Activated CD8-positive, alpha-beta T cell treated with anti-CD3 and anti-CD28 coated beads, Interleukin-2, amount 10 ng/mL, durations not matched to agents 7 days and 5 days (primary cell): ENCODE measurements around the gene ZNF385C. TPM values are rescaled to one million over a fixed set of nuclear protein-coding genes. Genes with fewer than 3 reads are reported as not detected.

ENCODE experiments used
- ATAC-seq: fragments of 150-1000 bp; cut with Tn5 transposase; one replicate; pipeline ENCODE4 v1.10.0; 2021; ENCODE audit warnings: moderate library complexity
- CTCF ChIA-PET: fragments of 350-600 bp; sonication (Branson Sonifier 250); formaldehyde crosslinking; loops from one replicate; lab custom pipeline; 2021; ENCODE audit warnings: antibody characterized with exemption; lab: Charles Lee
- POLR2A ChIA-PET: fragments of 350-600 bp; sonication (Branson Sonifier 250); formaldehyde crosslinking; loops from one replicate; lab custom pipeline; 2021; ENCODE audit warnings: antibody characterized with exemption; lab: Charles Lee
- DNase-seq: peaks from one replicate; pipeline ENCODE4 v3.0.0-alpha.2; 2020
- H3K27ac Mint-ChIP-seq: one replicate; pipeline ENCODE4 v1.8.0; 2021; ENCODE audit warnings: mild to moderate bottlenecking, mixed read lengths
- H3K27me3 Mint-ChIP-seq: one replicate; pipeline ENCODE4 v1.8.0; 2021; ENCODE audit warnings: low read depth, mixed read lengths
- H3K36me3 Mint-ChIP-seq: one replicate; pipeline ENCODE4 v1.8.0; 2021; ENCODE audit warnings: low read depth, mixed read lengths
- H3K4me1 Mint-ChIP-seq: one replicate; pipeline ENCODE4 v1.8.0; 2021; ENCODE audit warnings: low read depth, mixed read lengths
- H3K4me3 Mint-ChIP-seq: one replicate; pipeline ENCODE4 v1.8.0; 2021; ENCODE audit warnings: mild to moderate bottlenecking, mixed read lengths
- H3K9me3 Mint-ChIP-seq: one replicate; pipeline ENCODE4 v1.8.0; 2022; ENCODE audit warnings: mixed read lengths; ENCODE audit not compliant: insufficient read depth
- total RNA-seq, 2 experiments: library from RNA; stranded (reverse); gene quantifications; one replicate each; pipeline ENCODE4 v1.2.3, GENCODE V29; 2021

Gene ZNF385C
- total RNA-seq, 2 experiments from 2014 or later, result 0.23 to 0.47 TPM

GRCh38 chr17:42135151-42135550 lies 36.9 kb upstream of the ZNF385C start:
- Mint-ChIP-seq H3K4me1 (peaks cover 50% of the 10 kb centered on the region), H3K36me3 (peaks cover 31% of the 10 kb centered on the region), H3K9me3 (no peaks in the 10 kb centered on the region), H3K4me3 (no peak overlapping the region), H3K27me3 (no peaks in the 10 kb centered on the region), H3K27ac (peak overlapping the region; percentile 20)
- DNase-seq (no peak), ATAC-seq (no peak)
- CTCF ChIA-PET, result interaction anchor here (3.9 kb wide), 1 partner anchor 46 kb away, joined by 14 read pairs; the partner anchor contains the start of gene KCNH4
- POLR2A ChIA-PET, result interaction anchor here (0.6 to 1.6 kb wide), 3 partner anchors 15 to 143 kb away, joined by 3 to 8 read pairs (median 4); partner anchors contain the start of gene DHX58

- H3K4me3 Mint-ChIP-seq, result no peak overlapping the region
- no peak for DNase-seq
- H3K36me3 Mint-ChIP-seq, result peaks cover 42% of the 10 kb centered on the region
- peak overlapping the region; percentile 60 for H3K27ac Mint-ChIP-seq
- ATAC-seq, result peak; percentile 40
- no peaks in the 10 kb centered on the region for H3K27me3 Mint-ChIP-seq
- H3K9me3 Mint-ChIP-seq, result no peaks in the 10 kb centered on the region
- ChIA-PET POLR2A (interaction anchor here (0.8 to 2.1 kb wide), 3 partner anchors 17 to 21 kb away, joined by 3 to 6 read pairs (median 3); no protein-coding TSS in a partner anchor), CTCF (interaction anchor here (0.9 to 3.9 kb wide), 6 partner anchors 9 to 394 kb away, joined by 3 to 14 read pairs (median 3); partner anchors contain the start of gene KCNH4)
- peaks cover 51% of the 10 kb centered on the region for H3K4me1 Mint-ChIP-seq
Observed at GRCh38 chr17:42133461-42134041, 35.3 kb upstream of the ZNF385C start.

- Mint-ChIP-seq H3K27ac (peak overlapping the region; percentile 60), H3K36me3 (peaks cover 48% of the 10 kb centered on the region), H3K27me3 (no peaks in the 10 kb centered on the region), H3K9me3 (no peaks in the 10 kb centered on the region), H3K4me3 (no peak overlapping the region), H3K4me1 (peaks cover 54% of the 10 kb centered on the region)
- ChIA-PET CTCF (interaction anchor here (1.1 to 3.9 kb wide), 6 partner anchors 9 to 115 kb away, joined by 3 to 14 read pairs (median 3); partner anchors contain the start of genes DHX58 and KCNH4), POLR2A (interaction anchor here (0.9 to 2.1 kb wide), 3 partner anchors 12 to 21 kb away, joined by 3 to 6 read pairs (median 6); partner anchors contain the start of gene KAT2A)
- ATAC-seq (peak; percentile 57), DNase-seq (no peak)
Observed at GRCh38 chr17:42132941-42133340, 34.7 kb upstream of the ZNF385C start.

GRCh38 chr17:42131981-42132432 lies 33.7 kb upstream of the ZNF385C start:
- ChIA-PET CTCF (interaction anchor here (0.6 to 1.4 kb wide), 6 partner anchors 13 to 174 kb away, joined by 3 to 4 read pairs (median 3); partner anchors contain the start of gene DHX58), POLR2A (interaction anchor here (1.3 to 2.1 kb wide), 2 partner anchors 11 to 22 kb away, joined by 6 read pairs; partner anchors contain the start of gene KAT2A)
- Mint-ChIP-seq H3K36me3 (peaks cover 54% of the 10 kb centered on the region), H3K27me3 (no peaks in the 10 kb centered on the region), H3K9me3 (no peaks in the 10 kb centered on the region), H3K27ac (peak overlapping the region; percentile 59), H3K4me1 (peaks cover 54% of the 10 kb centered on the region), H3K4me3 (no peak overlapping the region)
- DNase-seq (no peak), ATAC-seq (no peak)

- ChIA-PET POLR2A (interaction anchor here (0.6 to 1.4 kb wide), 2 partner anchors 10 to 297 kb away, joined by 3 to 7 read pairs; partner anchors contain the start of gene KAT2A), CTCF (interaction anchor here (0.6 to 1.3 kb wide), 5 partner anchors 10 to 113 kb away, joined by 3 to 5 read pairs (median 4); partner anchors contain the start of gene KAT2A)
- no peak for DNase-seq
- H3K27me3 Mint-ChIP-seq, result no peaks in the 10 kb centered on the region
- ATAC-seq, result no peak
- no peaks in the 10 kb centered on the region for H3K9me3 Mint-ChIP-seq
- H3K4me1 Mint-ChIP-seq, result peaks cover 47% of the 10 kb centered on the region
- H3K36me3 Mint-ChIP-seq, result peaks cover 54% of the 10 kb centered on the region
- no peak overlapping the region for H3K27ac Mint-ChIP-seq
- no peak overlapping the region for H3K4me3 Mint-ChIP-seq
Observed at GRCh38 chr17:42131232-42131631, 33.0 kb upstream of the ZNF385C start.

- Mint-ChIP-seq H3K27ac (peak overlapping the region; percentile 32), H3K9me3 (no peaks in the 10 kb centered on the region), H3K27me3 (no peaks in the 10 kb centered on the region), H3K36me3 (peaks cover 56% of the 10 kb centered on the region), H3K4me3 (no peak overlapping the region), H3K4me1 (peaks cover 39% of the 10 kb centered on the region)
- ATAC-seq (no peak), DNase-seq (no peak)
- POLR2A ChIA-PET, result interaction anchor here (1.0 to 1.4 kb wide), 2 partner anchors 9 to 22 kb away, joined by 3 to 7 read pairs; partner anchors contain the start of gene KAT2A
- CTCF ChIA-PET, result interaction anchor here (0.5 to 1.5 kb wide), 6 partner anchors 10 to 273 kb away, joined by 3 to 5 read pairs (median 4); partner anchors contain the start of gene KAT2A
Observed at GRCh38 chr17:42130310-42130936, 32.1 kb upstream of the ZNF385C start.

GRCh38 chr17:42129109-42129837 lies 31.0 kb upstream of the ZNF385C start:
- ATAC-seq (no peak), DNase-seq (no peak)
- Mint-ChIP-seq H3K27ac (no peak overlapping the region), H3K9me3 (no peaks in the 10 kb centered on the region), H3K4me3 (no peak overlapping the region), H3K4me1 (peaks cover 32% of the 10 kb centered on the region), H3K27me3 (no peaks in the 10 kb centered on the region), H3K36me3 (peaks cover 62% of the 10 kb centered on the region)
- ChIA-PET POLR2A (interaction anchor here (0.6 to 1.0 kb wide), 3 partner anchors 23 to 243 kb away, joined by 3 read pairs; partner anchors contain the start of gene KCNH4), CTCF (interaction anchor here (1.5 kb wide), 1 partner anchor 11 kb away, joined by 5 read pairs; no protein-coding TSS in a partner anchor)

GRCh38 chr17:42127414-42127813 lies 29.1 kb upstream of the ZNF385C start:
- Mint-ChIP-seq H3K4me3 (no peak overlapping the region), H3K36me3 (peaks cover 58% of the 10 kb centered on the region), H3K4me1 (peaks cover 15% of the 10 kb centered on the region), H3K9me3 (no peaks in the 10 kb centered on the region), H3K27me3 (no peaks in the 10 kb centered on the region), H3K27ac (no peak overlapping the region)
- no peak for DNase-seq
- CTCF ChIA-PET, result interaction anchor here (0.7 to 1.2 kb wide), 2 partner anchors 9 to 124 kb away, joined by 3 read pairs; no protein-coding TSS in a partner anchor
- no peak for ATAC-seq
- POLR2A ChIA-PET, result no interaction called here

- H3K36me3 Mint-ChIP-seq, result peaks cover 58% of the 10 kb centered on the region
- ATAC-seq (no peak), DNase-seq (no peak)
- H3K27me3 Mint-ChIP-seq, result no peaks in the 10 kb centered on the region
- peak overlapping the region; percentile 15 for H3K27ac Mint-ChIP-seq
- no peaks in the 10 kb centered on the region for H3K9me3 Mint-ChIP-seq
- H3K4me1 Mint-ChIP-seq, result peaks cover 9% of the 10 kb centered on the region
- CTCF ChIA-PET, result no interaction called here
- no peak overlapping the region for H3K4me3 Mint-ChIP-seq
- POLR2A ChIA-PET, result interaction anchor here (0.7 kb wide), 1 partner anchor 41 kb away, joined by 3 read pairs; no protein-coding TSS in a partner anchor
Observed at GRCh38 chr17:42126836-42127235, 28.6 kb upstream of the ZNF385C start.

- ATAC-seq (no peak), DNase-seq (no peak)
- Mint-ChIP-seq H3K36me3 (peaks cover 52% of the 10 kb centered on the region), H3K27me3 (no peaks in the 10 kb centered on the region), H3K27ac (no peak overlapping the region), H3K9me3 (no peaks in the 10 kb centered on the region), H3K4me1 (peaks cover 9% of the 10 kb centered on the region), H3K4me3 (no peak overlapping the region)
- ChIA-PET CTCF (interaction anchor here (0.6 kb wide), 1 partner anchor 89 kb away, joined by 3 read pairs; no protein-coding TSS in a partner anchor), POLR2A (no interaction called here)
Observed at GRCh38 chr17:42125565-42125964, 27.3 kb upstream of the ZNF385C start.
